A673 (cell line): Measurements from ENCODE around the gene POLN.

Source experiments
- CTCF ChIP-seq: fragments of 300-800, 200-600 bp; sonication (generic); conservative IDR thresholded peaks from 2 replicates; pipeline ENCODE4 v1.5.1; 2017; ENCODE audit warnings: low read depth, mild to moderate bottlenecking, antibody characterized with exemption, low read length, moderate library complexity, mixed read lengths
- EZH2 ChIP-seq: fragments of 200-600 bp; sonication (generic); IDR thresholded peaks from 2 replicates; pipeline ENCODE4 v1.6.1; 2017; ENCODE audit warnings: borderline replicate concordance, low read depth, mild to moderate bottlenecking, mixed read lengths, antibody characterized with exemption, low read length; ENCODE audit not compliant: poor library complexity, severe bottlenecking

- TF ChIP-seq CTCF = no peak
- TF ChIP-seq EZH2 = no peak
Observed at GRCh38 chr4:2172161-2172560, 69.8 kb downstream of the POLN start.
